ENCODE results near the gene ARPC5.

Gene ARPC5

GRCh38 chr1:183653876-183654451, 18.4 kb upstream of the ARPC5 start:
- TF ChIP-seq GATA1 (IDR thresholded peaks at IDR 0.05; ENCODE audit: low read depth, low read length), result no peak

GRCh38 chr1:183653462-183653794, 17.8 kb upstream of the ARPC5 start:
- TF ChIP-seq POLR2A (IDR thresholded peaks at IDR 0.05; ENCODE audit: low read length), result no peak
- no peak for DNase-seq

More at GRCh38 chr1:183653876-183654451, 18.4 kb upstream of the ARPC5 start:
- DNase-seq, result no peak

DNA sequence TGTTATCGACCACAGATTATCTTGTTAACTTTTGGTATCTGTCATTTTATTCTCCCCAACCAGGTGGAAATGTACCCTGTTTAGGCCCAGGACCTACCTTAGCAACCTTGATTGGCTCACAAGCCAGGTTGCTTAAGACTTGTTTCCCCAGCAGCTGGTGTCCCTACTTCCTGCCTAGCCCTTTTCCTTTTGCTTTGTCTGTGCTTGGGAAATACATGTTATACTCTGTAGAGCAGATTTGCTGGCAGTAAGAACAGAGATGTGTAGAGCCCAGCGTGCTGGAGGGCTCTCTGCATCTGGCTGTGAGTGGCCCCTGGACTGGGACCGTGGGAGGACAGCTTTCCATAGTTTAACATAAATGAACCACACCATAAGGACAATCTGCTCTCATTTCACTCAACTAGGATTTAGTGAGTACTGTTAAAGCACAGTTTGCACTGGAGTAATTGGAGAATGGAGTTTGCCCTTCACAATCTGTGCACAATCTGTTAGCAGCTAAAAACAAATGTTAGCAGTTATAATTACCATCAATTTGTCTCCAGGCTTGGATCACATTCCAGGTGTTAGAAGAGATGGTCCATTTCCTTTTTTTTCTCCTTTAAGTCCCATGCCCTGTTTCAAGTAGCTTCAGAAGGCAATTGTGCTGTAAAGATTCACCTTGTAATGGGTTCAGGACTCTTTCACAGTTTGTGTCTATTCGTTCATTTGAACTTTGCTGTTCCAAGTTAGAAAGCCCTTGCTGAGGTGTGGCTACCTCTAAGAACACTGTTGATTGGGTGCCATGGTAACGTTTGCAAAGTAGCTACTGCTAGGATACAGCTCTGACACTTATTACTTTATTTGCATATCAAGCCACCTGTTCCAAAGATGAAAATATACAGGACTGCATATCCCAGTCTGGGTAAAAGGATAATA, 17.2 kb upstream of the ARPC5 start, which contains the start of gene APOBEC4:
Gene APOBEC4, minus strand, starts transcription at position 770 of the 915 bp plus-strand sequence. CDS start 4,535 bp downstream, outside the sequence.
- DNase-seq, result no peak

GRCh38 chr1:183652107-183652506, 16.5 kb upstream of the ARPC5 start:
- TF ChIP-seq POLR2A (IDR thresholded peaks at IDR 0.05; ENCODE audit: low read length), result no peak
- TF ChIP-seq GATA1 (IDR thresholded peaks at IDR 0.05; ENCODE audit: low read depth, low read length), result no peak
- no peak for DNase-seq

More for the DNA sequence above, 17.2 kb upstream of the ARPC5 start, which contains the start of gene APOBEC4:
- no peak for TF ChIP-seq POLR2A (IDR thresholded peaks at IDR 0.05; ENCODE audit: low read length)
- TF ChIP-seq GATA1 (IDR thresholded peaks at IDR 0.05; ENCODE audit: low read depth, low read length), result no peak

GRCh38 chr1:183651612-183652011, 16.0 kb upstream of the ARPC5 start:
- DNase-seq, result no peak

GRCh38 chr1:183648042-183648441, 12.5 kb upstream of the ARPC5 start:
- TF ChIP-seq POLR2A (IDR thresholded peaks at IDR 0.05; ENCODE audit: low read length) (no peak), GATA1 (IDR thresholded peaks at IDR 0.05; ENCODE audit: low read depth, low read length) (no peak)
- DNase-seq, result no peak

More at GRCh38 chr1:183651612-183652011, 16.0 kb upstream of the ARPC5 start:
- no peak for TF ChIP-seq GATA1 (IDR thresholded peaks at IDR 0.05; ENCODE audit: low read depth, low read length)

- no peak for DNase-seq
- TF ChIP-seq GATA1 (IDR thresholded peaks at IDR 0.05; ENCODE audit: low read depth, low read length) (no peak), POLR2A (IDR thresholded peaks at IDR 0.05; ENCODE audit: low read length) (no peak)
These were observed 11.2 kb upstream of the ARPC5 start for GRCh38 chr1:183646776-183647175.

DNA sequence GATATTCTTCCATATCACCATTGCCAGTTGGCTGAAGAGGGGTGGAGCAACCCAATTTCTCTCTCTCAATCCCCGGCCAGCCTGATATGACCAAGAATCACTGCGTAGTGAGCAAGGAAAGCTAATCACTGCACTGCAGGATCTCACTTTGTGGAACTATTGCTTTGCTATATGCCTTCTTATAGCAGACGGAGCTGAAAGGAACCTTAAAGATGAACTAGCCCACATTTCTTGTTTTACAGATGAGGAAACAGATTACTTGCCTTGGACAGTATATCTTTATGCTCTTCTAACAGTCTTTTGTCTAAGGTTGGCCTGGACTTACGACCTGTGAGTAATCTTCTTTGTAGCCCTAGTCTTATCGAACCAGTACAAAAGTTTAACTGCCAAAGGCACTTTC, 9.9 kb upstream of the ARPC5 start:
- no peak for TF ChIP-seq POLR2A (IDR thresholded peaks at IDR 0.05; ENCODE audit: low read length)
- no peak for TF ChIP-seq GATA1 (IDR thresholded peaks at IDR 0.05; ENCODE audit: low read depth, low read length)
- peak; percentile 39 to 62 for DNase-seq

DNA sequence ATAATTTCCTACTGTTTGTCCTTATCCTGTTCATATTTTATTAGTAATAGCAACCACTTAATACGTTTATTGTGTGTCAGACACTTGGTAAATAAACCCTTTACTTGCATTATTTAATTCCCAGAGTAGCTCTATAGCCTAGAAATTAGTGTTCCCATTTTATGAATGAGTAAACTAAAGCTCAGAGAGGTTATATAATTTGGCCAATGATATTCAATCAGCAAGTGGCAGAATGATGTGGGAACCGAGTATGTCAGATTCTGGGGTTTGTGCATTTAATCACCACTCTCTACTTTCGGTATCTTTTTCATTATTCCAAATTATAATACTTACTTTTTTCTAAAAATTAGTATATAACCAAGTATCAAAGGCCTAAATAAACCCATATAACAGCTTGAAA, 6.6 kb upstream of the ARPC5 start:
- no peak for DNase-seq
- TF ChIP-seq POLR2A (IDR thresholded peaks at IDR 0.05; ENCODE audit: low read length) (no peak), GATA1 (IDR thresholded peaks at IDR 0.05; ENCODE audit: low read depth, low read length) (no peak)

DNA sequence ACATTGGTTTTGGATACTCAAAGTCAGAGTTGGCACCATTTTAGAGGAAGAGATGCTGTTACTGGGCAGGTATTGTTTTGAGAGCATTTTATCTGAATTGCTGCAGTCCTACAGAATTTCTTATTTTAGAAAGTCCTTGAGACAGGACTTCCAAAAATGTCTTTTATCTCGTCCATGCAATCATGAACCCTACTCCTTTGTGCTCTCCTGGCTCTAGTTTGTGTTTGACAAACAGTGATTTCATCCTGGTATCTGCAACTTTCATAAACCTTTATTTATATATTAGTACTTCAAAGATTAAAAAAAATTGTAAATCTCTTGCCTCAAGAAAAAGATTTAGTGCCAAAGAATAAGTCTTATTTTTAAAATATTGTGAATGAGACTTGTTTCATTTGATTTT, 4.6 kb upstream of the ARPC5 start:
- no peak for DNase-seq
- TF ChIP-seq POLR2A (IDR thresholded peaks at IDR 0.05; ENCODE audit: low read length), result no peak
- no peak for TF ChIP-seq GATA1 (IDR thresholded peaks at IDR 0.05; ENCODE audit: low read depth, low read length)

DNA sequence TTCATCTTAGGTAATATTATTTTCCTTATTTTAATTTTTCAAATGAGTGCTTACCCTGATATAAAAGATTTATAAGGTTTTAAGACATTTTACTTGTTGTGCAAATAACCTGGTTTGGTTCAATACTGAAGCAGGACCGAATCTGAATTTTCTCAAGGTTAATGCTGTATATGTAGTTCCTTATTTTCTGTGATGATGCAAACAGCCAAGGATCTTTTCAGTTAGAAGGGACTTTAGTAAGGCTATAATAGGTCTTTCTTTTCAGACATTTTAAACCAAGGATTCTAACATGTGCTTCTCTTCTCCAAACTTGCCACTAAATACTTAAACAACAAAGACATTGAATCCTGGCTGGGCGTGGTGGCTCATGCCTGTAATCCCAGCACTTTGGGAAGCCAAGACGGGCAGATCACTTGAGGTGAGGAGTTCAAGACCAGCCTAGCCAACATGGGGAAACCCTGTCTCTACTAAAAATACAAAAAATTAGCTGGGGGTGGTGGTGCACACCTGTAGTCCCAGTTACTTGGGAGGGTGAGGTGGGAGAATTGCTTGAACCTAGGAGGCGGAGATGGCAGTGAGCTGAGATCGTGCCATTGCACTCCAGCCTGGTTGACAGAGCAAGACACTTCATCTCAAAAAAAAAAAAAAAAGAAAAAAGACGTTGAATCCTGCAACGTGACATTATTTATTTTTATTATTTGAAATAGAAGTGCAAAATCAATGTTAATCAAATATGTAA, 3.2 kb upstream of the ARPC5 start:
- no peak for TF ChIP-seq GATA1 (IDR thresholded peaks at IDR 0.05; ENCODE audit: low read depth, low read length)
- no peak for TF ChIP-seq POLR2A (IDR thresholded peaks at IDR 0.05; ENCODE audit: low read length)
- DNase-seq, result no peak

DNA sequence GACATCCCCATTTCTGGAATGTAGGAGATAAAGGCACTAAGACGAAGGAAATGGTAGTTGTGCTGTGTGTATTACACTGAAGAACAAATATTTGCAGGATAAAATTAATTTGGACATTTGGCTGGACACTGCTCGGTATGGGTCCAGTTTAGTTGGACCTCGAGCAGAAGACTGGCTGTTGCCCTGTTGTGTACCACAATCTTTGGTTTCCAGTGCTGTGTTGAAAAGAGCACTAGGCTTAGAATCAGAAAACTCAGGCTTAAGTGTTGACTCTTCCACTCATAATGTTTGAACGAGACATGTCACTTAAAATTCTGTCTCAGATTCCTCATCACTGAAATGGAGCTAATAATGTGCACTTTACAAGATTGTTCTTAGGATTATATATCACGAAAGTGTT, 1.2 kb upstream of the ARPC5 start:
- TF ChIP-seq POLR2A (IDR thresholded peaks at IDR 0.05; ENCODE audit: low read length) (no peak), GATA1 (IDR thresholded peaks at IDR 0.05; ENCODE audit: low read depth, low read length) (no peak)
- DNase-seq, result no peak

DNA sequence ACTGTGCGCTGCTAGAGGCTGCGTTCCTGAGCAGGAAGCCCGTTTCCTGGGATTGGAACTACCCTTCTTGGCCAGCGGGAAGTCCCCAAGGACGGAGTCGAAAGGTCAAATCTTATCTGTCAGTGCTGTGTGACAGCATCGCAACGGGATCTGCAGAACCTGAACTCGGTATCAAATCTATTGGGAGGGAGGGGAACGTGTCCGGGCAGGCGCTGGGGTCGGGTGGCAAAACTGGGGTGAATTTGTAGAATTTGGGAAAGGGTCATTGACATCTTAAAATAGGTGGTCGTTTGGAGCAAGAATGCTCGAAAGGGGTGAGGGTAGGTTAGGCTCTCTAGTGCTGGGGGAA, 725 bp upstream of the ARPC5 start:
- DNase-seq, result no peak
- no peak for TF ChIP-seq GATA1 (IDR thresholded peaks at IDR 0.05; ENCODE audit: low read depth, low read length)
- TF ChIP-seq POLR2A (IDR thresholded peaks at IDR 0.05; ENCODE audit: low read length), result no peak

DNA sequence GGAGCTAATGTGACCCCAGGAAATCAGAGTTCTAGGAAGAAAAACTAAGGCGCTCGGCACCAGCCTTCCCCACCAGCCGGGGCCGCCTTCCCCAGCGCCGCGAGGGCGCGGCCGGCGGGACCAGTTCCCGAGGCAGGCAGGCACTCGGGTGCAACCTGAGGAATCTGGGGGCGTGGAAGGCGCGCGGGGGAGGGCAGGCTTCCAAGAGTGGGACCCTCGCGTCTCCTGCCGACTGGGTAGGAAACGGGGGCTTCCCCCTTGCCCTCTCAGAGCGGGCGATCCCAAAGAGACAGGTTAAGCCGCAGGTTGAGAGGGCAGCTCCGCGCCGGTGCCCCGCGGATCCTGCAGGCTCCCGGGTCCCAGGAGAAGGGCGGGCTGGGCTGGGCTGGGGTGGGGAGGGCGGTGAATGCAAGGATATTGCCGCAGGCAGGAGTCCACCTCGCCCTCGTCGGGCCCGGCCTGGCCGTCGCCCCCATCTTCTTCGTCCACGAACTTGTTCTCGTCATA, 431 bp downstream of the ARPC5 start:
- TF ChIP-seq GATA1 (IDR thresholded peaks at IDR 0.05; ENCODE audit: low read depth, low read length) (no peak), POLR2A (IDR thresholded peaks at IDR 0.05; ENCODE audit: low read length) (no peak)
- peak; percentile 36 to 54 for DNase-seq

Data from erythroblast (primary cell).